H1 (cell line): ENCODE measurements around the gene NEK9. TPM values are rescaled to one million over a fixed set of nuclear protein-coding genes. Genes with fewer than 3 reads are reported as not detected.
A peak's percentile ranks its signal among the peaks of the same experiment; 100 is the strongest.

Source experiments
- CTCF ChIA-PET: fragments of 300-600 bp; sonication (Branson Sonifier 250); formaldehyde crosslinking; loops from one replicate; lab custom pipeline; 2021; ENCODE audit not compliant: partially characterized antibody; lab: Charles Lee
- POLR2A ChIA-PET: fragments of 300-600 bp; sonication (Branson Sonifier 250); formaldehyde crosslinking; loops from one replicate; lab custom pipeline; 2021; ENCODE audit warnings: inconsistent platforms; ENCODE audit not compliant: partially characterized antibody; lab: Charles Lee
- DNase-seq, 2 experiments: peaks; one replicate each; pipeline versions ENCODE4 v3.0.0 to v3.0.0-alpha.2; 2010 to 2022; ENCODE audit warnings: low spot score in 2 of 2, low read depth in 1 of 2, mixed read lengths in 1 of 2
- FAIRE-seq: peaks from 2 replicates; lab custom pipeline; 2011; peaks lifted over from hg19 to GRCh38; lab: Jason Lieb, UNC
- H2AFZ ChIP-seq: 2 replicates; pipeline ENCODE4 v1.8.1; 2012; ENCODE audit warnings: low read length, inconsistent platforms
- H2AK5ac ChIP-seq: 2 replicates; pipeline ENCODE4 v1.6.1; 2013; ENCODE audit warnings: low read depth, low read length
- H2BK120ac ChIP-seq: replicated peaks from 2 replicates; pipeline ENCODE3; 2013; ENCODE audit warnings: low read depth, low read length, inconsistent platforms
- H2BK12ac ChIP-seq: 2 replicates; pipeline ENCODE4 v1.6.1; 2013; ENCODE audit warnings: low read depth, low read length
- H2BK15ac ChIP-seq: 2 replicates; pipeline ENCODE4 v1.6.1; 2013; ENCODE audit warnings: low read length
- H2BK20ac ChIP-seq: 2 replicates; pipeline ENCODE4 v1.6.1; 2013; ENCODE audit warnings: low read length
- H2BK5ac ChIP-seq: 2 replicates; pipeline ENCODE4 v1.6.1; 2013; ENCODE audit warnings: low read depth, low read length
- H3K14ac ChIP-seq: 2 replicates; pipeline ENCODE4 v1.6.1; 2013; ENCODE audit warnings: inconsistent platforms; ENCODE audit not compliant: insufficient read length
- H3K18ac ChIP-seq: 2 replicates; pipeline ENCODE4 v1.6.1; 2013; ENCODE audit warnings: low read length; ENCODE audit errors: extremely low read depth
- H3K23ac ChIP-seq: 2 replicates; pipeline ENCODE4 v1.6.1; 2013; ENCODE audit warnings: inconsistent platforms; ENCODE audit not compliant: insufficient read length
- H3K23me2 ChIP-seq: 2 replicates; pipeline ENCODE4 v1.6.1; 2013; ENCODE audit warnings: low read depth, low read length
- H3K27ac ChIP-seq: 2 replicates; pipeline ENCODE4 v1.6.1; 2011; ENCODE audit warnings: low read depth, low read length, inconsistent platforms
- H3K27me3 ChIP-seq, 4 experiments: replicated peaks in 1 of 4; 1 replicate in 1 of 4; 2 replicates in 3 of 4; pipeline versions ENCODE4 v1.6.1 to v1.8.1; 2011 to 2013; ENCODE audit warnings: low read length in 3 of 4, mild to moderate bottlenecking in 3 of 4, inconsistent platforms in 2 of 4, mixed read lengths in 2 of 4, moderate library complexity in 1 of 4; ENCODE audit not compliant: control insufficient read depth in 3 of 4, insufficient read depth in 3 of 4; ENCODE audit errors: extremely low read depth in 1 of 4
- H3K36me3 ChIP-seq, 4 experiments: 2 replicates each; pipeline versions ENCODE4 v1.6.1 to v1.8.1; 2011 to 2013; ENCODE audit warnings: mild to moderate bottlenecking in 4 of 4, low read length in 3 of 4, moderate library complexity in 2 of 4, control low read depth in 1 of 4, inconsistent platforms in 1 of 4; ENCODE audit not compliant: insufficient read depth in 4 of 4, control insufficient read depth in 2 of 4
- H3K4ac ChIP-seq: replicated peaks from 2 replicates; pipeline ENCODE3; 2013; ENCODE audit warnings: low read length, low read depth, mixed read lengths, inconsistent platforms; ENCODE audit not compliant: insufficient read length
- H3K4me1 ChIP-seq, 4 experiments: replicated peaks in 1 of 4; 1 replicate in 1 of 4; 2 replicates in 3 of 4; pipeline versions ENCODE4 v1.6.1 to v1.8.1; 2011 to 2013; ENCODE audit warnings: low read length in 3 of 4, inconsistent platforms in 2 of 4, mixed read lengths in 1 of 4; ENCODE audit not compliant: insufficient read depth in 4 of 4, control insufficient read depth in 3 of 4
- H3K4me2 ChIP-seq, 2 experiments: 2 replicates each; pipeline versions ENCODE4 v1.6.1 to v1.8.1; 2011 to 2013; ENCODE audit warnings: low read depth in 2 of 2, low read length in 2 of 2, control low read depth in 1 of 2, inconsistent platforms in 1 of 2, mild to moderate bottlenecking in 1 of 2; ENCODE audit not compliant: insufficient read depth in 1 of 2
- H3K4me3 ChIP-seq, 4 experiments: fragments of 200-600, 300-600 bp in 1 of 4; sonication (generic), shearing (Covaris generic), sonication (Bioruptor Twin) in 1 of 4; 2 replicates each; pipeline versions ENCODE4 v1.5.1 to v1.8.1; 2011 to 2016; ENCODE audit warnings: low read length in 4 of 4, low read depth in 3 of 4, control low read depth in 2 of 4, inconsistent platforms in 2 of 4, mild to moderate bottlenecking in 2 of 4, mixed read lengths in 1 of 4, moderate library complexity in 1 of 4; ENCODE audit not compliant: insufficient read depth in 2 of 4; ENCODE audit errors: extremely low read depth in 1 of 4
- H3K56ac ChIP-seq: replicated peaks from 2 replicates; pipeline ENCODE3; 2013; ENCODE audit warnings: low read depth, mild to moderate bottlenecking, mixed read lengths, low read length, inconsistent platforms; ENCODE audit not compliant: insufficient read length
- H3K79me1 ChIP-seq: 2 replicates; pipeline ENCODE4 v1.6.1; 2013; ENCODE audit warnings: low read depth, low read length, control low read depth
- H3K79me2 ChIP-seq, 2 experiments: 2 replicates each; pipeline versions ENCODE4 v1.6.1 to v1.8.1; 2012 to 2013; ENCODE audit warnings: low read length in 2 of 2, mild to moderate bottlenecking in 2 of 2, inconsistent platforms in 1 of 2; ENCODE audit not compliant: insufficient read depth in 2 of 2, control insufficient read depth in 1 of 2
- H3K9ac ChIP-seq, 4 experiments: replicated peaks in 1 of 4; 1 replicate in 1 of 4; 2 replicates in 3 of 4; pipeline versions ENCODE4 v1.6.1 to v1.8.1; 2011 to 2013; ENCODE audit warnings: low read depth in 3 of 4, low read length in 3 of 4, control low read depth in 2 of 4, mild to moderate bottlenecking in 2 of 4, moderate library complexity in 2 of 4, inconsistent platforms in 1 of 4; ENCODE audit errors: extremely low read depth in 1 of 4
- H3K9me3 ChIP-seq, 2 experiments: 2 replicates each; pipeline versions ENCODE4 v1.6.1 to v1.8.1; 2012 to 2013; ENCODE audit warnings: mild to moderate bottlenecking in 2 of 2, moderate library complexity in 2 of 2, control low read depth in 1 of 2, inconsistent platforms in 1 of 2, low read depth in 1 of 2, low read length in 1 of 2, mixed read lengths in 1 of 2; ENCODE audit not compliant: insufficient read depth in 2 of 2
- H4K20me1 ChIP-seq, 2 experiments: replicated peaks in 1 of 2; 2 replicates each; pipeline versions ENCODE3 to v1.8.1; 2011 to 2013; ENCODE audit warnings: inconsistent platforms in 2 of 2, low read length in 2 of 2, mild to moderate bottlenecking in 1 of 2; ENCODE audit not compliant: insufficient read depth in 2 of 2, control insufficient read depth in 1 of 2
- H4K5ac ChIP-seq: 2 replicates; pipeline ENCODE4 v1.6.1; 2013; ENCODE audit warnings: low read length, low read depth, mixed read lengths, inconsistent platforms; ENCODE audit not compliant: insufficient read length
- H4K8ac ChIP-seq: 2 replicates; pipeline ENCODE4 v1.8.0; 2013; ENCODE audit warnings: mild to moderate bottlenecking, moderate library complexity, low read length, inconsistent platforms; ENCODE audit not compliant: insufficient read depth; ENCODE audit errors: extremely low read depth
- H4K91ac ChIP-seq: replicated peaks from 2 replicates; pipeline ENCODE3; 2013; ENCODE audit warnings: low read length, mixed read lengths, inconsistent platforms; ENCODE audit not compliant: insufficient read length
- ATF3 ChIP-seq: IDR thresholded peaks from 2 replicates; pipeline ENCODE4 v1.6.1; 2011; ENCODE audit warnings: low read depth, mild to moderate bottlenecking, low read length; ENCODE audit not compliant: insufficient read depth
- BACH1 ChIP-seq: IDR thresholded peaks from 2 replicates; pipeline ENCODE4 v1.6.1; 2012; ENCODE audit warnings: low read length, improper control_type of control experiment
- HDAC6 ChIP-seq: IDR thresholded peaks from one replicate; pipeline ENCODE4 v1.7.1; 2012; ENCODE audit warnings: low read depth, mild to moderate bottlenecking, inconsistent platforms, low read length, moderate library complexity
- RFX5 ChIP-seq: IDR thresholded peaks from 2 replicates; pipeline ENCODE4 v1.6.1; 2011; ENCODE audit warnings: low read depth, low read length, improper control_type of control experiment, borderline replicate concordance
- SIN3A ChIP-seq, 2 experiments: IDR thresholded peaks in 1 of 2; conservative IDR thresholded peaks in 1 of 2; 2 replicates each; pipeline ENCODE4 v1.6.1; 2011 to 2012; ENCODE audit warnings: low read length in 2 of 2, improper control_type of control experiment in 1 of 2, low read depth in 1 of 2, mild to moderate bottlenecking in 1 of 2
- TAF1 ChIP-seq: IDR thresholded peaks from 2 replicates; pipeline ENCODE4 v1.6.1; 2011; ENCODE audit warnings: mild to moderate bottlenecking, low read depth, low read length
- TBP ChIP-seq: IDR thresholded peaks from 2 replicates; pipeline ENCODE4 v1.6.1; 2011; ENCODE audit warnings: low read depth, low read length, improper control_type of control experiment
- TCF12 ChIP-seq: IDR thresholded peaks from 2 replicates; pipeline ENCODE4 v1.6.1; 2011; ENCODE audit warnings: low read depth, mild to moderate bottlenecking, low read length
- WGBS, 2 experiments: shearing (Covaris generic) in 1 of 2; methylation state at CpG; one replicate each; pipeline versions ENCODE4 v1.1.6 to v1.1.7; 2013 to 2015; ENCODE audit warnings: low lambda C conversion rate in 2 of 2, mixed read lengths in 2 of 2, inconsistent platforms in 1 of 2, low coverage in 1 of 2, missing lambda C conversion rate in 1 of 2; ENCODE audit not compliant: insufficient replicate concordance in 2 of 2, insufficient coverage in 1 of 2, insufficient read length in 1 of 2; ENCODE audit errors: extremely low coverage in 1 of 2, missing lambda C conversion rate in 1 of 2; 5-methylcytosine and 5-hydroxymethylcytosine counted together
- long read RNA-seq, 2 experiments: library from RNA in 1 of 2; library from capped mRNA in 1 of 2; stranded (forward); transcript quantifications; one replicate each; pipeline ENCODE4 v2.0.0, GENCODE V29; 2021; ENCODE audit warnings: inconsistent platforms in 1 of 2
- polyA minus RNA-seq, 3 experiments: library from RNA; depleted of rRNA, polyadenylated mRNA; stranded (reverse); fragments of >200 nt; gene quantifications; 1 replicate in 2 of 3; 2 replicates in 1 of 3; pipeline ENCODE4 v1.2.3, GENCODE V29; 2011
- polyA plus RNA-seq, 7 experiments: library from polyadenylated mRNA; depleted of rRNA in 3 of 7; stranded (reverse) in 5 of 7; unstranded in 2 of 7; fragments of >200 nt in 5 of 7; fragments of 200-250 nt in 2 of 7; gene quantifications; 1 replicate in 5 of 7; 2 replicates in 1 of 7; 4 replicates in 1 of 7; pipeline versions ENCODE4 v1.2.1 to v1.2.3, GENCODE V29; 2011 to 2013; ENCODE audit warnings: missing spikeins in 2 of 7, mixed read lengths in 2 of 7
- total RNA-seq: library from RNA; stranded (reverse); fragmentation: NEBNext Ultra II Directional; extraction: Animal tissue kit (Norgen Biotek cat#: 25700); gene quantifications from 2 replicates; pipeline ENCODE4 v1.2.1, GENCODE V29; 2021

The NEK9 gene
- 39.5 and 43.6 TPM in 2 replicates for total RNA-seq
- polyA plus RNA-seq (2011; rRNA removed): 16.0 and 28.0 TPM in 2 replicates
- 25.0 TPM for polyA plus RNA-seq (2011; cell fraction: cytosol; rRNA removed)
- polyA plus RNA-seq (2011; cell fraction: nucleus; rRNA removed): 44.9 TPM
- 30.0 to 39.2 TPM (median 31.7 TPM) in 4 replicates for polyA plus RNA-seq (2012, experiment 1 of 2)
- 1.8 TPM for polyA plus RNA-seq (2012, experiment 2 of 2)
- 16.0 TPM for polyA plus RNA-seq (2013, experiment 1 of 2)
- 15.4 TPM for polyA plus RNA-seq (2013, experiment 2 of 2)
- 36.4 and 45.8 TPM in 2 replicates for polyA minus RNA-seq (2011; rRNA and poly(A)+ RNA removed)
- 23.2 TPM for polyA minus RNA-seq (2011; cell fraction: cytosol; rRNA and poly(A)+ RNA removed)
- polyA minus RNA-seq (2011; cell fraction: nucleus; rRNA and poly(A)+ RNA removed): 50.6 TPM
- long read RNA-seq, experiment 1, partial matches to known transcripts: 5 of 22 reads
- long read RNA-seq, experiment 1, other reads (novel, unspliced or antisense): 17 of 22 reads
- long read RNA-seq, experiment 2, partial matches to known transcripts: 0 of 3 reads
- long read RNA-seq, experiment 2, other reads (novel, unspliced or antisense): 2 of 3 reads

GRCh38 chr14:75126679-75127473 is at the start of gene NEK9:
TSS of gene NEK9 (minus strand) at chr14:75127048. CDS start at chr14:75126921, 127 bp downstream.
- H3K27me3 ChIP-seq: no peaks in the 10 kb centered on the region
- no peaks in the 10 kb centered on the region for H4K20me1 ChIP-seq
- DNase-seq (peak; percentile 56 to 88), FAIRE-seq (no peak)
- no peaks in the 10 kb centered on the region for H3K36me3 ChIP-seq
- H3K14ac ChIP-seq: no peak within 1 kb of the TSS
- H3K4ac ChIP-seq: peak within 1 kb of the TSS; percentile 74
- peaks cover 0 to 4% (median 1%) of the 10 kb centered on the region in 4 experiments; a peak in 5 of 7 replicates for H3K4me1 ChIP-seq
- peak within 1 kb of the TSS; percentile 93 for H3K18ac ChIP-seq
- H4K5ac ChIP-seq: peak within 1 kb of the TSS; percentile 90
- H2BK12ac ChIP-seq: peak within 1 kb of the TSS; percentile 29; the same call in 1 of the 2 replicates
- peak within 1 kb of the TSS; percentile 63 to 94 (median 80) for H3K9ac ChIP-seq
- ChIA-PET POLR2A (interaction anchor here (0.6 to 1.8 kb wide), 27 partner anchors 9 to 302 kb away, joined by 3 to 14 read pairs (median 3); partner anchors contain the start of gene ZC2HC1C), CTCF (interaction anchor here (0.5 to 1.4 kb wide), 7 partner anchors 39 to 1723 kb away, joined by 3 to 4 read pairs (median 3); no protein-coding TSS in a partner anchor)
- no peak within 1 kb of the TSS for H2BK20ac ChIP-seq
- peaks cover 2% of the 10 kb centered on the region for H3K79me1 ChIP-seq
- no peaks in the 10 kb centered on the region for H3K9me3 ChIP-seq
- H3K79me2 ChIP-seq: peaks cover 0 to 15% of the 10 kb centered on the region in 2 experiments; a peak in 2 of 4 replicates
- H3K4me2 ChIP-seq: peak within 1 kb of the TSS; percentile 83 to 88
- H2BK5ac ChIP-seq: peak within 1 kb of the TSS; percentile 73
- H3K23ac ChIP-seq: no peak within 1 kb of the TSS
- H4K91ac ChIP-seq: peak within 1 kb of the TSS; percentile 93
- H3K23me2 ChIP-seq: peaks cover 10% of the 10 kb centered on the region
- H2BK120ac ChIP-seq: peak within 1 kb of the TSS; percentile 22
- peak within 1 kb of the TSS; percentile 86 for H2AFZ ChIP-seq
- H2AK5ac ChIP-seq: no peak within 1 kb of the TSS
- WGBS, 2 experiments: 4% methylated on average over 72 of the region's 76 CpGs; no CpG with 5 or more reads in 1 of the 2 experiments
- peak within 1 kb of the TSS; percentile 86 for H3K27ac ChIP-seq
- H3K4me3 ChIP-seq: peak within 1 kb of the TSS; percentile 75 to 89 (median 86)
- H3K56ac ChIP-seq: peak within 1 kb of the TSS; percentile 77
- H4K8ac ChIP-seq: peak within 1 kb of the TSS; percentile 97
- no peak within 1 kb of the TSS for H2BK15ac ChIP-seq
- TF ChIP-seq ATF3 (no peak), TAF1 (peak; percentile 89), TCF12 (no peak), SIN3A (conservative IDR thresholded peaks at IDR 0.05 in 1 of 2, IDR thresholded peaks at IDR 0.05 in 1 of 2; ENCODE audit: low read depth in 1 of 2, low read length in 2 of 2) (no peak; a peak in 2 of 4 replicates), HDAC6 (no peak), BACH1 (no peak), TBP (peak; percentile 82), RFX5 (no peak)
